Fibroblast of lung (primary cell): ENCODE measurements around the gene GPR132. TPM values are rescaled to one million over a fixed set of nuclear protein-coding genes. Genes with fewer than 3 reads are reported as not detected.

Source experiments
- DNase-seq, 2 donors: peaks; one replicate each; pipeline versions ENCODE4 v3.0.0 to v3.0.0-alpha.2; 2010; ENCODE audit warnings: low read depth in 2 of 2
- H2AFZ ChIP-seq: 2 replicates; pipeline ENCODE4 v1.5.1; 2012; ENCODE audit warnings: low read length, control low read depth, inconsistent platforms
- H3K27ac ChIP-seq: 2 replicates; pipeline ENCODE4 v1.5.1; 2011; ENCODE audit warnings: low read length, control low read depth; ENCODE audit not compliant: insufficient read depth
- H3K27me3 ChIP-seq: 2 replicates; pipeline ENCODE4 v1.5.1; 2011; ENCODE audit warnings: mild to moderate bottlenecking, low read length; ENCODE audit not compliant: control insufficient read depth, insufficient read depth
- H3K36me3 ChIP-seq: 2 replicates; pipeline ENCODE4 v1.5.1; 2011; ENCODE audit warnings: low read length; ENCODE audit not compliant: control insufficient read depth, insufficient read depth
- H3K4me1 ChIP-seq: 2 replicates; pipeline ENCODE4 v1.5.1; 2011; ENCODE audit warnings: low read length; ENCODE audit not compliant: control insufficient read depth, insufficient read depth; ENCODE audit errors: extremely low read depth
- H3K4me2 ChIP-seq: 2 replicates; pipeline ENCODE4 v1.5.1; 2011; ENCODE audit warnings: low read length, control low read depth; ENCODE audit not compliant: insufficient read depth; ENCODE audit errors: extremely low read depth
- H3K4me3 ChIP-seq, 4 experiments: fragments of 200-600 bp in 1 of 4; sonication (generic) in 1 of 4; replicated peaks in 1 of 4; 2 replicates each; pipeline ENCODE4 v1.5.1; 2011 to 2016; ENCODE audit warnings: low read length in 4 of 4, low read depth in 3 of 4, mild to moderate bottlenecking in 3 of 4, control low read depth in 2 of 4, inconsistent platforms in 1 of 4, mixed read lengths in 1 of 4; ENCODE audit not compliant: insufficient read depth in 1 of 4; ENCODE audit errors: control extremely low read depth in 1 of 4
- H3K79me2 ChIP-seq: 2 replicates; pipeline ENCODE4 v1.5.1; 2012; ENCODE audit warnings: mild to moderate bottlenecking, low read length, inconsistent platforms; ENCODE audit not compliant: control insufficient read depth, insufficient read depth
- H3K9ac ChIP-seq: 2 replicates; pipeline ENCODE4 v1.5.1; 2011; ENCODE audit warnings: mild to moderate bottlenecking, low read length, control low read depth; ENCODE audit not compliant: insufficient read depth
- H3K9me3 ChIP-seq: 2 replicates; pipeline ENCODE4 v1.5.1; 2012; ENCODE audit warnings: low read depth, low read length; ENCODE audit not compliant: control insufficient read depth, insufficient read depth
- H4K20me1 ChIP-seq: 2 replicates; pipeline ENCODE4 v1.5.1; 2011; ENCODE audit warnings: low read length; ENCODE audit not compliant: control insufficient read depth, insufficient read depth; ENCODE audit errors: extremely low read depth
- CTCF ChIP-seq, 2 donors: IDR thresholded peaks in 1 of 2; conservative IDR thresholded peaks in 1 of 2; 1 replicate in 1 of 2; 2 replicates in 1 of 2; pipeline ENCODE4 v1.5.1; 2011 to 2012; ENCODE audit warnings: low read length in 2 of 2, control low read depth in 1 of 2, inconsistent platforms in 1 of 2, low read depth in 1 of 2, mild to moderate bottlenecking in 1 of 2
- EZH2 ChIP-seq: IDR thresholded peaks from 2 replicates; pipeline ENCODE4 v1.5.1; 2012; ENCODE audit warnings: low read length, control low read depth, mild to moderate bottlenecking; ENCODE audit errors: missing control alignments
- polyA plus RNA-seq, 2 donors: library from polyadenylated mRNA; depleted of rRNA in 1 of 2; stranded (reverse) in 1 of 2; unstranded in 1 of 2; fragments of >200 nt; gene quantifications; 2 replicates each; pipeline ENCODE4 v1.2.1, GENCODE V29; 2011 to 2012; ENCODE audit warnings: missing spikeins in 1 of 2
- total RNA-seq: library from RNA; depleted of rRNA; stranded (reverse); fragments of >200 nt; gene quantifications from 2 replicates; pipeline ENCODE4 v1.2.1, GENCODE V29; 2014

Gene GPR132
- total and polyA plus RNA-seq, 2 donors (not counting 1 experiment from before 2014, with no cell fraction given), result 0.17 TPM; not detected in 1

- H3K4me3 ChIP-seq, result peak overlapping the region; percentile 76 to 86 (median 85)
- H3K9ac ChIP-seq, result peak overlapping the region; percentile 79
- peak overlapping the region; percentile 86 for H3K4me2 ChIP-seq
- H3K36me3 ChIP-seq, result peaks cover 4% of the 10 kb centered on the region
- peak overlapping the region; percentile 78 for H3K27ac ChIP-seq
- H3K27me3 ChIP-seq, result no peaks in the 10 kb centered on the region
- peak overlapping the region; percentile 65 for H2AFZ ChIP-seq
- H3K79me2 ChIP-seq, result peaks cover 60% of the 10 kb centered on the region
- DNase-seq, result peak in 1 of 2 donors; percentile 42
- no peaks in the 10 kb centered on the region for H3K9me3 ChIP-seq
- H4K20me1 ChIP-seq, result no peaks in the 10 kb centered on the region
- TF ChIP-seq CTCF (conservative IDR thresholded peaks at IDR 0.05 in 1 of 2, IDR thresholded peaks at IDR 0.05 in 1 of 2; ENCODE audit: low read depth in 1 of 2, low read length in 2 of 2) (no peak), EZH2 (no peak)
- peaks cover 14% of the 10 kb centered on the region for H3K4me1 ChIP-seq
These were observed 45.1 kb downstream of the GPR132 start for GRCh38 chr14:105019861-105020814.

- no peaks in the 10 kb centered on the region for H4K20me1 ChIP-seq
These were observed 46.8 kb downstream of the GPR132 start for GRCh38 chr14:105018414-105018813.

More at GRCh38 chr14:105018414-105018813, 46.8 kb downstream of the GPR132 start:
- H3K36me3 ChIP-seq, result peaks cover 4% of the 10 kb centered on the region
- no peaks in the 10 kb centered on the region for H3K27me3 ChIP-seq
- no peak for DNase-seq
- H3K9ac ChIP-seq, result no peak overlapping the region
- no peak overlapping the region for H3K4me3 ChIP-seq
- peaks cover 77% of the 10 kb centered on the region for H3K79me2 ChIP-seq
- no peaks in the 10 kb centered on the region for H3K9me3 ChIP-seq
- H3K4me1 ChIP-seq, result peaks cover 7% of the 10 kb centered on the region
- no peak overlapping the region for H3K4me2 ChIP-seq
- H2AFZ ChIP-seq, result no peak overlapping the region
- TF ChIP-seq EZH2 (no peak), CTCF (conservative IDR thresholded peaks at IDR 0.05 in 1 of 2, IDR thresholded peaks at IDR 0.05 in 1 of 2; ENCODE audit: low read depth in 1 of 2, low read length in 2 of 2) (no peak)
- no peak overlapping the region for H3K27ac ChIP-seq
